HG03432 (cell line): ENCODE data around the gene HACL1.
A peak's percentile ranks its signal among the peaks of the same experiment; 100 is the strongest.
"Not testable (repeated sequence)": the region's sequence is repeated elsewhere in the genome, so short reads cannot be mapped to it uniquely, and the experiment has no call there.

Experiments used
- ATAC-seq: cut with Tn5 transposase; IDR thresholded peaks from one replicate; pipeline ENCODE4 v1.9.1; 2021; ENCODE audit warnings: mild to moderate bottlenecking, moderate library complexity; ENCODE audit not compliant: unreplicated experiment

Gene HACL1

GRCh38 chr3:15630646-15631350 lies 29.4 kb upstream of the HACL1 start:
- ATAC-seq: peak; percentile 58

GRCh38 chr3:15629860-15630597 lies 28.7 kb upstream of the HACL1 start:
- peak; percentile 98 for ATAC-seq

GRCh38 chr3:15628967-15629366 lies 27.6 kb upstream of the HACL1 start:
- no peak for ATAC-seq

- no peak for ATAC-seq
These were observed 22.4 kb upstream of the HACL1 start for GRCh38 chr3:15623535-15624440.

- not testable (repeated sequence) for ATAC-seq
These were observed 18.5 kb upstream of the HACL1 start for GRCh38 chr3:15619659-15620464.

- ATAC-seq: no peak
These were observed 14.7 kb upstream of the HACL1 start for GRCh38 chr3:15616053-15616452.

GRCh38 chr3:15614958-15615357 lies 13.6 kb upstream of the HACL1 start:
- no peak for ATAC-seq

- no peak for ATAC-seq
These were observed 10.6 kb upstream of the HACL1 start for GRCh38 chr3:15612001-15612400.

GRCh38 chr3:15611018-15611417 lies 9.6 kb upstream of the HACL1 start:
- no peak for ATAC-seq

- no peak for ATAC-seq
These were observed 8.9 kb upstream of the HACL1 start for GRCh38 chr3:15610082-15610759.

- no peak for ATAC-seq
These were observed 5.1 kb upstream of the HACL1 start for GRCh38 chr3:15606434-15606891.

GRCh38 chr3:15604584-15604983 lies 3.2 kb upstream of the HACL1 start:
- not testable (repeated sequence) for ATAC-seq

- ATAC-seq: not testable (repeated sequence)
These were observed 1.4 kb upstream of the HACL1 start for GRCh38 chr3:15602816-15603215.

GRCh38 chr3:15602146-15602536 lies 772 bp upstream of the HACL1 start:
- peak; percentile 14 for ATAC-seq

- ATAC-seq: peak; percentile 17
These were observed 347 bp downstream of the HACL1 start for GRCh38 chr3:15601046-15601398.

GRCh38 chr3:15595955-15596354 lies 5.4 kb downstream of the HACL1 start:
- no peak for ATAC-seq

GRCh38 chr3:15592968-15593367 lies 8.4 kb downstream of the HACL1 start:
- no peak for ATAC-seq

- no peak for ATAC-seq
These were observed 9.4 kb downstream of the HACL1 start for GRCh38 chr3:15591928-15592327.

GRCh38 chr3:15591242-15591641 lies 10.1 kb downstream of the HACL1 start:
- no peak for ATAC-seq
